ENCODE data around the gene SH3PXD2A.

The SH3PXD2A gene

GRCh38 chr10:103820101-103821062 lies 35.0 kb downstream of the SH3PXD2A start:
- no peak for DNase-seq (ENCODE audit: low spot score)
- TF ChIP-seq CTCF (IDR thresholded peaks at IDR 0.05), result no peak
- Histone ChIP-seq H3K27ac (peak overlapping the region; percentile 44 to 70), H3K4me3 (peak overlapping the region; percentile 60)

- Histone ChIP-seq H3K27ac (peak overlapping the region; percentile 27 to 70), H3K4me3 (no peak overlapping the region)
- no peak for DNase-seq (ENCODE audit: low spot score)
- no peak for TF ChIP-seq CTCF (IDR thresholded peaks at IDR 0.05)
Measured at GRCh38 chr10:103819493-103819892, 35.9 kb downstream of the SH3PXD2A start.

- Histone ChIP-seq H3K4me3 (no peak overlapping the region), H3K27ac (peak overlapping the region in 1 of 2 donors; percentile 27)
- TF ChIP-seq CTCF (IDR thresholded peaks at IDR 0.05), result no peak
- no peak for DNase-seq (ENCODE audit: low spot score)
Measured at GRCh38 chr10:103818765-103819374, 36.5 kb downstream of the SH3PXD2A start.

GRCh38 chr10:103818105-103818504 lies 37.3 kb downstream of the SH3PXD2A start:
- DNase-seq (ENCODE audit: low spot score), result no peak
- Histone ChIP-seq H3K4me3 (no peak overlapping the region), H3K27ac (no peak overlapping the region)
- no peak for TF ChIP-seq CTCF (IDR thresholded peaks at IDR 0.05)

- Histone ChIP-seq H3K4me3 (no peak overlapping the region), H3K27ac (no peak overlapping the region)
- no peak for TF ChIP-seq CTCF (IDR thresholded peaks at IDR 0.05)
- no peak for DNase-seq (ENCODE audit: low spot score)
Measured at GRCh38 chr10:103816431-103816830, 38.9 kb downstream of the SH3PXD2A start.

- peak overlapping the region; percentile 11 for H3K4me3 ChIP-seq
- H3K27ac ChIP-seq, result peak overlapping the region; percentile 76 to 83
- no peak for DNase-seq (ENCODE audit: low spot score)
- no peak for TF ChIP-seq CTCF (IDR thresholded peaks at IDR 0.05)
Measured at GRCh38 chr10:103814626-103815370, 40.6 kb downstream of the SH3PXD2A start.
